SK-N-SH (cell line): ENCODE measurements around the gene XCL1. TPM values are rescaled to one million over a fixed set of nuclear protein-coding genes. Genes with fewer than 3 reads are reported as not detected.

ENCODE experiments used
- CTCF ChIA-PET: fragments of 300-600, 350-600 bp; formaldehyde crosslinking; extraction: SDS; loops from one replicate; lab custom pipeline; 2021; lab: Yijun Ruan, JAX
- POLR2A ChIA-PET: fragments of 350-600 bp; sonication (Branson Sonifier 250); formaldehyde crosslinking; extraction: SDS; loops from one replicate; lab custom pipeline; 2020; ENCODE audit warnings: antibody characterized with exemption, inconsistent platforms; lab: Yijun Ruan, JAX
- DNase-seq: peaks from one replicate; pipeline ENCODE4 v3.0.0; 2012
- H2AFZ ChIP-seq: fragments of 200-600 bp; sonication (generic); 2 replicates; pipeline ENCODE4 v1.8.1; 2016; ENCODE audit warnings: antibody characterized with exemption, mild to moderate bottlenecking, low read depth
- H3F3A ChIP-seq: fragments of 200-600 bp; sonication (generic); replicated peaks from 2 replicates; pipeline ENCODE3; 2016; ENCODE audit warnings: antibody characterized with exemption, mild to moderate bottlenecking; ENCODE audit not compliant: insufficient read depth
- H3K27ac ChIP-seq, 2 experiments: fragments of 200-500 bp in 1 of 2; fragments of 200-600 bp in 1 of 2; sonication (Bioruptor generic) in 1 of 2; sonication (generic), shearing (Covaris generic) in 1 of 2; 2 replicates each; pipeline versions ENCODE4 v1.5.1 to v1.6.1; 2014 to 2016; ENCODE audit warnings: low read depth in 2 of 2, inconsistent platforms in 1 of 2, low read length in 1 of 2, mild to moderate bottlenecking in 1 of 2, mixed read lengths in 1 of 2
- H3K27me3 ChIP-seq: fragments of 200-600 bp; sonication (generic), shearing (Covaris generic); 2 replicates; pipeline ENCODE4 v1.6.1; 2016; ENCODE audit warnings: mixed run types; ENCODE audit not compliant: insufficient read depth
- H3K36me3 ChIP-seq, 2 experiments: fragments of 200-500 bp in 1 of 2; fragments of 200-600 bp in 1 of 2; sonication (Bioruptor generic) in 1 of 2; sonication (generic) in 1 of 2; replicated peaks in 1 of 2; 2 replicates each; pipeline versions ENCODE3 to v1.5.1; 2014 to 2016; ENCODE audit warnings: low read length in 1 of 2, mild to moderate bottlenecking in 1 of 2; ENCODE audit not compliant: insufficient read depth in 2 of 2, control insufficient read depth in 1 of 2
- H3K4me1 ChIP-seq, 2 experiments: fragments of 200-500 bp in 1 of 2; fragments of 200-600 bp in 1 of 2; sonication (Bioruptor generic) in 1 of 2; sonication (generic), shearing (Covaris generic) in 1 of 2; 2 replicates each; pipeline versions ENCODE4 v1.5.1 to v1.6.1; 2014 to 2016; ENCODE audit warnings: low read depth in 1 of 2, low read length in 1 of 2, mixed run types in 1 of 2; ENCODE audit not compliant: insufficient read depth in 2 of 2, control insufficient read depth in 1 of 2
- H3K4me2 ChIP-seq: fragments of 200-600 bp; sonication (generic), shearing (Covaris generic); 2 replicates; pipeline ENCODE4 v1.6.1; 2017; ENCODE audit warnings: mixed run types
- H3K4me3 ChIP-seq, 2 experiments: fragments of 200-500 bp in 1 of 2; fragments of 200-600 bp in 1 of 2; sonication (Bioruptor generic) in 1 of 2; sonication (generic), shearing (Covaris generic) in 1 of 2; 2 replicates each; pipeline versions ENCODE4 v1.5.1 to v1.8.1; 2014 to 2016; ENCODE audit warnings: low read depth in 2 of 2, inconsistent platforms in 1 of 2, low read length in 1 of 2, mild to moderate bottlenecking in 1 of 2, mixed read lengths in 1 of 2, moderate library complexity in 1 of 2
- H3K79me2 ChIP-seq: fragments of 200-600 bp; sonication (generic); 2 replicates; pipeline ENCODE4 v1.8.1; 2017; ENCODE audit warnings: mild to moderate bottlenecking; ENCODE audit not compliant: insufficient read depth
- H3K9ac ChIP-seq: fragments of 200-600 bp; sonication (generic); 2 replicates; pipeline ENCODE4 v1.6.1; 2017; ENCODE audit warnings: mixed run types
- H3K9me2 ChIP-seq: fragments of 200-600 bp; sonication (generic); 2 replicates; pipeline ENCODE4 v1.6.1; 2017; ENCODE audit warnings: mixed run types
- H3K9me3 ChIP-seq: fragments of 200-600 bp; sonication (generic); 2 replicates; pipeline ENCODE4 v1.6.1; 2017; ENCODE audit warnings: mixed run types, mild to moderate bottlenecking, moderate library complexity
- H4K20me1 ChIP-seq: fragments of 200-600 bp; sonication (generic); 2 replicates; pipeline ENCODE4 v1.6.1; 2017; ENCODE audit warnings: mild to moderate bottlenecking, mixed run types; ENCODE audit not compliant: insufficient read depth
- ELF1 ChIP-seq: IDR thresholded peaks from 2 replicates; pipeline ENCODE4 v1.4.0; 2012
- EZH2phosphoT487 ChIP-seq: fragments of 200-600 bp; sonication (generic); IDR thresholded peaks from 2 replicates; pipeline ENCODE4 v1.6.1; 2017; ENCODE audit warnings: low read depth, mixed run types, mild to moderate bottlenecking, antibody characterized with exemption, moderate library complexity, borderline replicate concordance
- FOXJ3 ChIP-seq: sonication (generic); formaldehyde crosslinking; IDR thresholded peaks from 2 replicates; pipeline ENCODE4 v1.5.1; 2020; ENCODE audit warnings: mild to moderate bottlenecking, missing genetic modification reagents
- GABPA ChIP-seq: IDR thresholded peaks from 2 replicates; pipeline ENCODE4 v1.4.0; 2012; ENCODE audit warnings: low read depth, mild to moderate bottlenecking
- GATA2 ChIP-seq: sonication (generic); formaldehyde crosslinking; IDR thresholded peaks from 2 replicates; pipeline ENCODE4 v1.5.0; 2020; ENCODE audit warnings: mild to moderate bottlenecking, missing genetic modification reagents
- JUND ChIP-seq: IDR thresholded peaks from 2 replicates; pipeline ENCODE4 v1.4.0; 2012
- NFIC ChIP-seq: IDR thresholded peaks from 2 replicates; pipeline ENCODE4 v1.4.0; 2012; ENCODE audit warnings: borderline replicate concordance
- NRF1 ChIP-seq: IDR thresholded peaks from 2 replicates; pipeline ENCODE4 v1.6.1; 2012; ENCODE audit warnings: low read depth, mild to moderate bottlenecking, low read length
- RAD21 ChIP-seq: IDR thresholded peaks from 2 replicates; pipeline ENCODE4 v1.6.1; 2012; ENCODE audit warnings: mild to moderate bottlenecking, low read length
- RCOR1 ChIP-seq: fragments of 150-350 bp; IDR thresholded peaks from 2 replicates; pipeline ENCODE4 v1.6.1; 2017; ENCODE audit warnings: antibody characterized with exemption, low read length
- RFX5 ChIP-seq: IDR thresholded peaks from 2 replicates; pipeline ENCODE4 v1.6.1; 2012; ENCODE audit warnings: mild to moderate bottlenecking, improper control_type of control experiment, low read length
- SMC3 ChIP-seq: IDR thresholded peaks from 2 replicates; pipeline ENCODE4 v1.6.1; 2012; ENCODE audit warnings: low read depth, low read length, improper control_type of control experiment
- TEAD4 ChIP-seq: IDR thresholded peaks from 2 replicates; pipeline ENCODE4 v1.4.0; 2012; ENCODE audit warnings: mild to moderate bottlenecking, borderline replicate concordance; ENCODE audit not compliant: insufficient read depth
- YY1 ChIP-seq: IDR thresholded peaks from 2 replicates; pipeline ENCODE4 v1.4.0; 2012; ENCODE audit warnings: low read depth, mild to moderate bottlenecking
- WGBS: methylation state at CpG from one replicate; pipeline ENCODE4 v1.1.6; 2017; ENCODE audit warnings: low lambda C conversion rate; 5-methylcytosine and 5-hydroxymethylcytosine counted together
- polyA plus RNA-seq, 3 experiments: library from polyadenylated mRNA; depleted of rRNA; stranded (reverse); fragments of >200 nt; gene quantifications; 2 replicates each; pipeline ENCODE4 v1.2.3, GENCODE V29; 2012
- TF ChIP-seq, protein P1 (sequence below): fragments of 150-350 bp; IDR thresholded peaks from 2 replicates; pipeline ENCODE4 v1.6.1; 2016; ENCODE audit warnings: mild to moderate bottlenecking, low read depth, low read length
- TF ChIP-seq, protein P2 (sequence below): fragments of 200-600 bp; sonication (generic); IDR thresholded peaks from 2 replicates; pipeline ENCODE4 v1.6.1; 2017; ENCODE audit warnings: antibody characterized with exemption, mild to moderate bottlenecking, moderate library complexity
- TF ChIP-seq, protein P3 (sequence below): IDR thresholded peaks from 2 replicates; pipeline ENCODE4; 2012
- TF ChIP-seq, protein P4 (sequence below): IDR thresholded peaks from 2 replicates; pipeline ENCODE4 v1.4.0; 2012; ENCODE audit warnings: low read depth, borderline replicate concordance

Gene XCL1
- polyA plus RNA-seq, 1 of the 3 experiments (the other 2 are of a cell fraction): not detected

DNA sequence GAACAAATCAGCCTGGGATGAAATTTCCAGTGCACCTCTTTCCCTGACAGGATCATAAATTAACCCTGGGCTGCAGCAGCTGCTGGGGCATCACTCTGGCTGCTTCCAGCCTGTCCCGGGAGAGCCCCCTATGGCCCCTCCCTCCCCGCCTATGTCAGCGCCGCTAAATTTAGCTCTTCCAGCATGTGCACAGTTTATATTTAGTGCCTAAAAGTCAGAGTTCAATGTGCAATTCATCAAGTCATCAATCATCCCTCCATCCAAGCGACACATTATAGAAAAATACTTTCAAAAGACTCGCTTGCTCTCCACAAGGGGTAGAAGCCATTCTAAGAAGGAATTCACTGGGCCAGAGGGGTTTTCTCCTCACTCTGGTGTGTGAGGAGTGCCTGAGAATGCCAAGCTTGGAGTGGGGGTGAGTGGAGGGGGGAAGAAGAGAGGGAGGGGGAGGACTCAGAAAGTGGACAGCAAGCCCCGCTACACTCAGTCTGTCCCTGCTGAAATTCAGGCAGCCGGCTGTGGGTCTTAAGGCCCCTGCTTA lies 37.4 kb downstream of the XCL1 start (continued):
- TF ChIP-seq, protein P1, sequence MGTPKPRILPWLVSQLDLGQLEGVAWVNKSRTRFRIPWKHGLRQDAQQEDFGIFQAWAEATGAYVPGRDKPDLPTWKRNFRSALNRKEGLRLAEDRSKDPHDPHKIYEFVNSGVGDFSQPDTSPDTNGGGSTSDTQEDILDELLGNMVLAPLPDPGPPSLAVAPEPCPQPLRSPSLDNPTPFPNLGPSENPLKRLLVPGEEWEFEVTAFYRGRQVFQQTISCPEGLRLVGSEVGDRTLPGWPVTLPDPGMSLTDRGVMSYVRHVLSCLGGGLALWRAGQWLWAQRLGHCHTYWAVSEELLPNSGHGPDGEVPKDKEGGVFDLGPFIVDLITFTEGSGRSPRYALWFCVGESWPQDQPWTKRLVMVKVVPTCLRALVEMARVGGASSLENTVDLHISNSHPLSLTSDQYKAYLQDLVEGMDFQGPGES: no peak
- TF ChIP-seq SMC3 (no peak), FOXJ3 (CRISPR knock-in tag) (no peak), RFX5 (no peak), NFIC (no peak), EZH2phosphoT487 (no peak)
- TF ChIP-seq, protein P2, sequence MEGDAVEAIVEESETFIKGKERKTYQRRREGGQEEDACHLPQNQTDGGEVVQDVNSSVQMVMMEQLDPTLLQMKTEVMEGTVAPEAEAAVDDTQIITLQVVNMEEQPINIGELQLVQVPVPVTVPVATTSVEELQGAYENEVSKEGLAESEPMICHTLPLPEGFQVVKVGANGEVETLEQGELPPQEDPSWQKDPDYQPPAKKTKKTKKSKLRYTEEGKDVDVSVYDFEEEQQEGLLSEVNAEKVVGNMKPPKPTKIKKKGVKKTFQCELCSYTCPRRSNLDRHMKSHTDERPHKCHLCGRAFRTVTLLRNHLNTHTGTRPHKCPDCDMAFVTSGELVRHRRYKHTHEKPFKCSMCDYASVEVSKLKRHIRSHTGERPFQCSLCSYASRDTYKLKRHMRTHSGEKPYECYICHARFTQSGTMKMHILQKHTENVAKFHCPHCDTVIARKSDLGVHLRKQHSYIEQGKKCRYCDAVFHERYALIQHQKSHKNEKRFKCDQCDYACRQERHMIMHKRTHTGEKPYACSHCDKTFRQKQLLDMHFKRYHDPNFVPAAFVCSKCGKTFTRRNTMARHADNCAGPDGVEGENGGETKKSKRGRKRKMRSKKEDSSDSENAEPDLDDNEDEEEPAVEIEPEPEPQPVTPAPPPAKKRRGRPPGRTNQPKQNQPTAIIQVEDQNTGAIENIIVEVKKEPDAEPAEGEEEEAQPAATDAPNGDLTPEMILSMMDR: no peak

DNA sequence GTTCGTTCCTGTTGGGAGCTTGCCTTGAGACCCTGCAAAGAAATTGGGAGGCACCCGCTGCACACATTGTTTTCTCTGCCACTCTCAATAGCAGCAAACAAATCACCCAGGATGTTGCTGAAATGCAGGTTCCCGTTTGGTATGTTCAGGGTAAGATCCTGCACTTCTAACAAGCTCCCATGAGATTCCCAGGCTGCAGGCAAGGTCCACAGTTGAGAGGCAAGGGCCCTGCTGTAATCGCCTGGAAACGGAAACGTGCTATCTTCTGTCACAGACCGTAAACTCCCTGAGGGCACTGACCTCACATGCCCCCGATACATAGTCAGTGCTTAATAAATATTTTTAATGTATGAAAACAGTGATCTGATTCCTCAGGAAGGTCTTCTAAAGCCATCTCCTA lies 37.8 kb downstream of the XCL1 start:
- POLR2A ChIA-PET: interaction anchor here (0.6 to 0.8 kb wide), 2 partner anchors 111 to 492 kb away, joined by 3 to 4 read pairs; no protein-coding TSS in a partner anchor

More for the DNA sequence above, 37.8 kb downstream of the XCL1 start:
- TF ChIP-seq ELF1 (no peak), RCOR1 (no peak), JUND (no peak), NRF1 (no peak), RFX5 (no peak), YY1 (no peak), TEAD4 (no peak), RAD21 (no peak), GABPA (no peak), NFIC (no peak), GATA2 (CRISPR knock-in tag) (no peak), EZH2phosphoT487 (no peak)
- TF ChIP-seq, protein P1: no peak
- TF ChIP-seq, protein P3, sequence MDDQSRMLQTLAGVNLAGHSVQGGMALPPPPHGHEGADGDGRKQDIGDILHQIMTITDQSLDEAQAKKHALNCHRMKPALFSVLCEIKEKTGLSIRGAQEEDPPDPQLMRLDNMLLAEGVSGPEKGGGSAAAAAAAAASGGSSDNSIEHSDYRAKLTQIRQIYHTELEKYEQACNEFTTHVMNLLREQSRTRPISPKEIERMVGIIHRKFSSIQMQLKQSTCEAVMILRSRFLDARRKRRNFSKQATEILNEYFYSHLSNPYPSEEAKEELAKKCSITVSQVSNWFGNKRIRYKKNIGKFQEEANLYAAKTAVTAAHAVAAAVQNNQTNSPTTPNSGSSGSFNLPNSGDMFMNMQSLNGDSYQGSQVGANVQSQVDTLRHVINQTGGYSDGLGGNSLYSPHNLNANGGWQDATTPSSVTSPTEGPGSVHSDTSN: no peak
- TF ChIP-seq, protein P4, sequence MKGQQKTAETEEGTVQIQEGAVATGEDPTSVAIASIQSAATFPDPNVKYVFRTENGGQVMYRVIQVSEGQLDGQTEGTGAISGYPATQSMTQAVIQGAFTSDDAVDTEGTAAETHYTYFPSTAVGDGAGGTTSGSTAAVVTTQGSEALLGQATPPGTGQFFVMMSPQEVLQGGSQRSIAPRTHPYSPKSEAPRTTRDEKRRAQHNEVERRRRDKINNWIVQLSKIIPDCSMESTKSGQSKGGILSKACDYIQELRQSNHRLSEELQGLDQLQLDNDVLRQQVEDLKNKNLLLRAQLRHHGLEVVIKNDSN: no peak
- peak overlapping the region; percentile 39; the same call in 1 of the 2 replicates for H3K4me2 ChIP-seq
- H3K9me2 ChIP-seq: no peaks in the 10 kb centered on the region
- H3K27ac ChIP-seq: peak overlapping the region; percentile 68 to 95; a peak in 3 of 4 replicates
- H3K9me3 ChIP-seq: no peaks in the 10 kb centered on the region
- WGBS: 95% methylated on average over 7 of the region's 8 CpGs
- CTCF ChIA-PET: interaction anchor here (1.0 to 4.6 kb wide), 4 partner anchors 11 to 734 kb away, joined by 3 to 34 read pairs (median 8); no protein-coding TSS in a partner anchor
- no peak overlapping the region for H3K9ac ChIP-seq
- no peaks in the 10 kb centered on the region for H3K27me3 ChIP-seq
- no peak overlapping the region for H3K4me3 ChIP-seq
- H3K36me3 ChIP-seq: no peaks in the 10 kb centered on the region
- peaks cover 12 to 37% of the 10 kb centered on the region in 2 experiments for H3K4me1 ChIP-seq
- H3F3A ChIP-seq: no peaks in the 10 kb centered on the region
- no peaks in the 10 kb centered on the region for H4K20me1 ChIP-seq
- DNase-seq: no peak
- H2AFZ ChIP-seq: no peak overlapping the region
- no peaks in the 10 kb centered on the region for H3K79me2 ChIP-seq
